ENCODE measurements around the gene PRICKLE4.

- TF ChIP-seq CTCF (IDR thresholded peaks at IDR 0.05), result no peak
- TF ChIP-seq POLR2A (IDR thresholded peaks at IDR 0.05), result no peak
- no peak for TF ChIP-seq POLR2AphosphoS5 (IDR thresholded peaks at IDR 0.05)
These were observed 30.5 kb downstream of the PRICKLE4 start for GRCh38 chr6:41811095-41811494.

All from prostate gland (tissue), 2 donors.